ENCODE results near the gene AOAH. TPM values are rescaled to one million over a fixed set of nuclear protein-coding genes. Genes with fewer than 3 reads are reported as not detected.

Gene AOAH
- total RNA-seq, 1 donor from 2014 or later, result not detected

DNA sequence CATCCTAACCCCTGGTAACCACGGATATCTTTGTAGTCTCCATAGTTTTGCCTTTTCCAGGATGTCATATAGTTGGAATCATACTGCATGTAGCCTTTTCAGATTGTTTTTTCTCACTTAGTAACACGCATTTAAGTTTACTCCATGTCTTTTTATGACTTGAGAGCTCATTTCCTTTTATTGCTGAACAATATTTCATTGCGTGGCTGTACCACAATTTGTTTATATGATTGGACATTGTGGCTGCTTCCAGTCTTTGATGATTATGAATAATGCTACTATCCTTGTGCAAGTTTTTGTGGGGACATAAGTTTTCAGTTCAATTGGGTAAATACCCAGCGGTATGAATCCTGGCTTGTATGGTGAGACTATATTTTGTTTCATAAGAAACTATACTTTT is 60.8 kb downstream of the AOAH start:
- TF ChIP-seq CTCF (IDR thresholded peaks at IDR 0.05), result no peak
- Mint-ChIP-seq H3K27ac (ENCODE audit: unreplicated experiment) (no peak overlapping the region), H3K4me3 (ENCODE audit: unreplicated experiment) (no peak overlapping the region), H3K4me1 (ENCODE audit: unreplicated experiment) (peaks cover 21% of the 10 kb centered on the region), H3K9me3 (ENCODE audit: unreplicated experiment) (peaks cover 3% of the 10 kb centered on the region), H3K27me3 (ENCODE audit: unreplicated experiment) (no peaks in the 10 kb centered on the region), H3K36me3 (ENCODE audit: unreplicated experiment) (no peaks in the 10 kb centered on the region)
- DNase-seq (ENCODE audit: extremely low spot score, unreplicated experiment), result no peak

DNA sequence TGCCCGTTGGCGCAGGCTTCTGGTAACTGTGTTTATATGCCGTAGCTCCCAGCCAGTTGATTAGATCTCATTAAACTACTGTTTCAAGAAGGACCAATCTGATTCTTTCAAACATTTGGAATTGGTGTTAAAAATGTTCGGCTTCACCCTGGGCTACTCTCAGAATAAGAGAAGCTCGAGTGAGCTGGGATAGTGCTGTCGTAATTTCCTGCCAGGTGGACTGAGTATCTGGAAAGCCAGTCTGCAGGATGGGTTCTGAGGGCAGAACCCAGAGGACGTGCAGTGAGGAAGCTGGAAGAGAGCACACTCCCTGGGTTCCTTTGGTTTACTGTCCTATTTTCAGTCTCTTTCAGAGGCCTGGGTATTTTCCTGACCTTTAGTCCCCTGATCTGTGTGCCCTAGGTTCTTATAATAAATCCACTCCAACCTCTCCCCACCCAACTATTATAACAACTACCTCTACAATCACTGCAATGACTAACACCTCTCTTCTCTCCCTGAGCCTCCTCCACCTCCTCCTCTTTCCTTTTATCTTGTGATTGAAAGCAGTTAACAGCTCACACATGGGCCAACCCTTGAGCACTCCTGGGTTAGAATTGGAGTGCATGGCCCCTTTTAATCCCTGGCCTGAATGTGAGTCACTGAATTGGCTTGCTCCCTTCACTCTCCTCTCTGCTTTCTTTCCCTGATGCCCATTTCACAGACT is 63.0 kb downstream of the AOAH start:
- no peak for TF ChIP-seq CTCF (IDR thresholded peaks at IDR 0.05)
- Mint-ChIP-seq H3K27ac (ENCODE audit: unreplicated experiment) (no peak overlapping the region), H3K36me3 (ENCODE audit: unreplicated experiment) (no peaks in the 10 kb centered on the region), H3K9me3 (ENCODE audit: unreplicated experiment) (peaks cover 3% of the 10 kb centered on the region), H3K4me3 (ENCODE audit: unreplicated experiment) (no peak overlapping the region), H3K4me1 (ENCODE audit: unreplicated experiment) (peaks cover 19% of the 10 kb centered on the region), H3K27me3 (ENCODE audit: unreplicated experiment) (no peaks in the 10 kb centered on the region)
- DNase-seq (ENCODE audit: extremely low spot score, unreplicated experiment), result no peak

- DNase-seq (ENCODE audit: extremely low spot score, unreplicated experiment), result no peak
- Mint-ChIP-seq H3K27ac (ENCODE audit: unreplicated experiment) (no peak overlapping the region), H3K4me3 (ENCODE audit: unreplicated experiment) (no peak overlapping the region), H3K36me3 (ENCODE audit: unreplicated experiment) (no peaks in the 10 kb centered on the region), H3K27me3 (ENCODE audit: unreplicated experiment) (no peaks in the 10 kb centered on the region), H3K9me3 (ENCODE audit: unreplicated experiment) (no peaks in the 10 kb centered on the region), H3K4me1 (ENCODE audit: unreplicated experiment) (peaks cover 19% of the 10 kb centered on the region)
- TF ChIP-seq CTCF (IDR thresholded peaks at IDR 0.05), result no peak
Observed at GRCh38 chr7:36659638-36660341, 64.5 kb downstream of the AOAH start.

- Mint-ChIP-seq H3K9me3 (ENCODE audit: unreplicated experiment) (no peaks in the 10 kb centered on the region), H3K4me1 (ENCODE audit: unreplicated experiment) (peaks cover 20% of the 10 kb centered on the region)
- DNase-seq (ENCODE audit: extremely low spot score, unreplicated experiment), result no peak
Observed at GRCh38 chr7:36659172-36659516, 65.2 kb downstream of the AOAH start.

More at GRCh38 chr7:36659172-36659516, 65.2 kb downstream of the AOAH start:
- no peak for TF ChIP-seq CTCF (IDR thresholded peaks at IDR 0.05)
- no peak overlapping the region for H3K4me3 Mint-ChIP-seq (ENCODE audit: unreplicated experiment)
- H3K27me3 Mint-ChIP-seq (ENCODE audit: unreplicated experiment), result no peaks in the 10 kb centered on the region
- peak overlapping the region; percentile 29 for H3K27ac Mint-ChIP-seq (ENCODE audit: unreplicated experiment)
- no peaks in the 10 kb centered on the region for H3K36me3 Mint-ChIP-seq (ENCODE audit: unreplicated experiment)
